Measurements from ENCODE around the gene ANO4.

Gene ANO4

DNA sequence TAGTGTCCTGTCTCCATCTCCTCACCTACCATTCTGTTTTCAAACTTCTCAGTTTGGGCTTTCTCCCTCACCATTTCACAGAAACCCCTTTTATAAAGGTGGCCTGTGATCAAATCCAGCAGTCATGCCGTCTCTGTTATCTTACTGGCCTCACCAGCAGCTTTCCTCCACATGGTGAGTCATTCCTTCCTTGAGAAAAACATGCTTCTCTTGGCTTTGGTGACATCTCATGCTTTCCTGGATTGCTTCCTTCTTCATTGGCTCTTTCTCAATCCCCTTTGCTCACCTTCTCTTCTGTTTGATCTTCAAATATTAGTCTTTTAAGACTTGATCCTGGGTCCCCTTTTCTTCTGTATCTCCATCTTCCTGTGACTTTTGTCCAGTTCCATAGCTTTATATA lies 164.9 kb downstream of the ANO4 start (continued):
- TF ChIP-seq TCF4 (CRISPR knock-in tag; IDR thresholded peaks at IDR 0.05; ENCODE audit: borderline replicate concordance) (no peak), ARNTL (CRISPR knock-in tag; IDR thresholded peaks at IDR 0.05; ENCODE audit: borderline replicate concordance, low read depth) (no peak), CSDC2 (CRISPR knock-in tag; IDR thresholded peaks at IDR 0.05) (no peak), ZFP3 (CRISPR knock-in tag; IDR thresholded peaks at IDR 0.05) (no peak), ESRRG (CRISPR knock-in tag; IDR thresholded peaks at IDR 0.05) (no peak), GLIS3 (CRISPR knock-in tag; IDR thresholded peaks at IDR 0.05) (no peak)

GRCh38 chr12:100962086-100962712 lies 167.6 kb downstream of the ANO4 start:
- ATAC-seq, result no peak
- TF ChIP-seq ZNF70 (CRISPR knock-in tag; IDR thresholded peaks at IDR 0.05), result no peak
- no peak for TF ChIP-seq RARB (CRISPR knock-in tag; IDR thresholded peaks at IDR 0.05)
- TF ChIP-seq, protein P1, sequence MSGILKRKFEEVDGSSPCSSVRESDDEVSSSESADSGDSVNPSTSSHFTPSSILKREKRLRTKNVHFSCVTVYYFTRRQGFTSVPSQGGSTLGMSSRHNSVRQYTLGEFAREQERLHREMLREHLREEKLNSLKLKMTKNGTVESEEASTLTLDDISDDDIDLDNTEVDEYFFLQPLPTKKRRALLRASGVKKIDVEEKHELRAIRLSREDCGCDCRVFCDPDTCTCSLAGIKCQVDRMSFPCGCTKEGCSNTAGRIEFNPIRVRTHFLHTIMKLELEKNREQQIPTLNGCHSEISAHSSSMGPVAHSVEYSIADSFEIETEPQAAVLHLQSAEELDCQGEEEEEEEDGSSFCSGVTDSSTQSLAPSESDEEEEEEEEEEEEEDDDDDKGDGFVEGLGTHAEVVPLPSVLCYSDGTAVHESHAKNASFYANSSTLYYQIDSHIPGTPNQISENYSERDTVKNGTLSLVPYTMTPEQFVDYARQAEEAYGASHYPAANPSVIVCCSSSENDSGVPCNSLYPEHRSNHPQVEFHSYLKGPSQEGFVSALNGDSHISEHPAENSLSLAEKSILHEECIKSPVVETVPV (CRISPR knock-in tag; IDR thresholded peaks at IDR 0.05), result no peak
- TF ChIP-seq ESRRG (CRISPR knock-in tag; IDR thresholded peaks at IDR 0.05), result no peak
- TF ChIP-seq ZC3H10 (CRISPR knock-in tag; IDR thresholded peaks at IDR 0.05), result no peak
- no peak for TF ChIP-seq BACH2 (CRISPR knock-in tag; IDR thresholded peaks at IDR 0.05; ENCODE audit: borderline replicate concordance)
- TF ChIP-seq ZFP30 (CRISPR knock-in tag; IDR thresholded peaks at IDR 0.05), result no peak
- no peak for TF ChIP-seq PPARA (CRISPR knock-in tag; IDR thresholded peaks at IDR 0.05; ENCODE audit: borderline replicate concordance)
- no peak for TF ChIP-seq OSR1 (CRISPR knock-in tag; IDR thresholded peaks at IDR 0.05)
- TF ChIP-seq TSHZ2 (CRISPR knock-in tag; IDR thresholded peaks at IDR 0.05), result no peak
- TF ChIP-seq PATZ1 (CRISPR knock-in tag; IDR thresholded peaks at IDR 0.05; ENCODE audit: borderline replicate concordance), result no peak
- TF ChIP-seq TCF4 (CRISPR knock-in tag; IDR thresholded peaks at IDR 0.05; ENCODE audit: borderline replicate concordance), result no peak
- TF ChIP-seq, protein P2, sequence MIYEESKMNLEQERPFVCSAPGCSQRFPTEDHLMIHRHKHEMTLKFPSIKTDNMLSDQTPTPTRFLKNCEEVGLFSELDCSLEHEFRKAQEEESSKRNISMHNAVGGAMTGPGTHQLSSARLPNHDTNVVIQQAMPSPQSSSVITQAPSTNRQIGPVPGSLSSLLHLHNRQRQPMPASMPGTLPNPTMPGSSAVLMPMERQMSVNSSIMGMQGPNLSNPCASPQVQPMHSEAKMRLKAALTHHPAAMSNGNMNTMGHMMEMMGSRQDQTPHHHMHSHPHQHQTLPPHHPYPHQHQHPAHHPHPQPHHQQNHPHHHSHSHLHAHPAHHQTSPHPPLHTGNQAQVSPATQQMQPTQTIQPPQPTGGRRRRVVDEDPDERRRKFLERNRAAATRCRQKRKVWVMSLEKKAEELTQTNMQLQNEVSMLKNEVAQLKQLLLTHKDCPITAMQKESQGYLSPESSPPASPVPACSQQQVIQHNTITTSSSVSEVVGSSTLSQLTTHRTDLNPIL (CRISPR knock-in tag; IDR thresholded peaks at IDR 0.05; ENCODE audit: low read depth), result no peak
- no peak for TF ChIP-seq ARNTL (CRISPR knock-in tag; IDR thresholded peaks at IDR 0.05; ENCODE audit: borderline replicate concordance, low read depth)
- no peak for TF ChIP-seq GLIS3 (CRISPR knock-in tag; IDR thresholded peaks at IDR 0.05)
- TF ChIP-seq CSDC2 (CRISPR knock-in tag; IDR thresholded peaks at IDR 0.05), result no peak
- TF ChIP-seq ZFP3 (CRISPR knock-in tag; IDR thresholded peaks at IDR 0.05), result no peak
- no peak for TF ChIP-seq SNAI2 (CRISPR knock-in tag; IDR thresholded peaks at IDR 0.05)

DNA sequence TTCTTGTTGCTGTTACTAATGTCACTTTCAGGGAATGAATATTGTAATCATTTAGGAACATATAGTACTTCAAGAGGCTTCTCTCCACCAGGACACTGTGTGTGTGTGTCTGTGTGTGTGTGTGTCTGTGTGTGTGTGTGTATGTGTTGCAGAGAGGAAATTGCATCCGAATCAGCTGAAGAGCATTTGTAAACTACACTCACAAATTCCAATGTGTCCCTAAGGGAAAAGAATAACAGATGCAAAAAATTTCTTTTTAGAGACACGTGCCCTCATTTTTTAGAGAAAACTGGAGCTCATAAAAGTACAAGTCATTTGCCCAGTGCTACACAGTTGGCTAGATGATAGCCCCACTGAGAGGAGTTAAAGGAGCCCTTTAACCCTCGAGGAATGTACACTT lies 168.8 kb downstream of the ANO4 start:
- TF ChIP-seq ZC3H10 (CRISPR knock-in tag; IDR thresholded peaks at IDR 0.05) (no peak), OSR1 (CRISPR knock-in tag; IDR thresholded peaks at IDR 0.05) (no peak), SNAI2 (CRISPR knock-in tag; IDR thresholded peaks at IDR 0.05) (no peak), ZFP3 (CRISPR knock-in tag; IDR thresholded peaks at IDR 0.05) (no peak)
- ATAC-seq, result no peak

DNA sequence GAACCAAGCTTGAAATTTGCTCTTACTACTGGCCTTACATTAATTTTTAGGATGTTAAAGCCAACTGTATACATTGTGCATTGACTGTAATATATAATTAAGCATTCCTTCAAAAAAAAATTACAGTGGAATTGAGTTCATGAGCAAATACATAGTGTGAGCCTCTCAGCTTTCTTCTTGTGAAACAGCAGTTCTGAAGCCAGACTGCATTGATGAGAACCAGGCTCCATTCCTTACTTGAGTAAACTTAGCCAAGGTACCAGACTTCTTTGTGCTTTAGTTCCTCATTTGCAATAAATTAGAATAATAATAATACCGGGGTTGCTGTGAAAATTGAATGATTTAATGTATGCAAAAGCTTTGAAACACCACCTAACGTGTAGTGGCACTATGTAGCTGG lies 169.5 kb downstream of the ANO4 start:
- ATAC-seq, result no peak
- no peak for TF ChIP-seq ZNF8 (CRISPR knock-in tag; IDR thresholded peaks at IDR 0.05)
- no peak for TF ChIP-seq ZNF565 (CRISPR knock-in tag; conservative IDR thresholded peaks at IDR 0.05; ENCODE audit: low read depth)
- TF ChIP-seq ZFP30 (CRISPR knock-in tag; IDR thresholded peaks at IDR 0.05), result no peak
- TF ChIP-seq PATZ1 (CRISPR knock-in tag; IDR thresholded peaks at IDR 0.05; ENCODE audit: borderline replicate concordance), result no peak
- TF ChIP-seq POU6F1 (CRISPR knock-in tag; IDR thresholded peaks at IDR 0.05; ENCODE audit: borderline replicate concordance, low read depth), result no peak
- no peak for TF ChIP-seq CSDC2 (CRISPR knock-in tag; IDR thresholded peaks at IDR 0.05)
- no peak for TF ChIP-seq ZC3H10 (CRISPR knock-in tag; IDR thresholded peaks at IDR 0.05)
- no peak for TF ChIP-seq ISL1 (CRISPR knock-in tag; IDR thresholded peaks at IDR 0.05)
- TF ChIP-seq, protein P2 (CRISPR knock-in tag; IDR thresholded peaks at IDR 0.05; ENCODE audit: low read depth), result no peak
- no peak for TF ChIP-seq BACH2 (CRISPR knock-in tag; IDR thresholded peaks at IDR 0.05; ENCODE audit: borderline replicate concordance)
- no peak for TF ChIP-seq ZFP3 (CRISPR knock-in tag; IDR thresholded peaks at IDR 0.05)
- TF ChIP-seq GLIS3 (CRISPR knock-in tag; IDR thresholded peaks at IDR 0.05), result no peak
- TF ChIP-seq ESRRG (CRISPR knock-in tag; IDR thresholded peaks at IDR 0.05), result no peak
